Measurements from ENCODE around the gene TPP2. TPM values are rescaled to one million over a fixed set of nuclear protein-coding genes. Genes with fewer than 3 reads are reported as not detected.

The TPP2 gene
- total RNA-seq, 4 donors from 2014 or later: 77.3 to 229 (median 99.1) TPM

GRCh38 chr13:102631198-102631597 lies 34.4 kb downstream of the TPP2 start:
- WGBS, 2 donors: 42 to 44% methylated on average over 2 of the region's 2 CpGs
- Histone ChIP-seq H3K27ac (no peak overlapping the region), H3K36me3 (peaks cover 24 to 45% of the 10 kb centered on the region in 2 donors), H3K27me3 (no peaks in the 10 kb centered on the region), H3K4me3 (replicated peaks in 1 of 3) (no peak overlapping the region), H3K9me3 (no peaks in the 10 kb centered on the region), H3K4me1 (no peaks in the 10 kb centered on the region)
- peak; percentile 40 to 45 for DNase-seq
- TF ChIP-seq CTCF (IDR thresholded peaks at IDR 0.05) (no peak), POLR2A (IDR thresholded peaks at IDR 0.05) (no peak)
- intact Hi-C loops (cut with DNase I): no loop called here

- H3K27me3 ChIP-seq: no peaks in the 10 kb centered on the region
- no peak overlapping the region for H3K27ac ChIP-seq
- 82 to 86% methylated on average over 3 of the region's 3 CpGs for WGBS, 2 donors
- intact Hi-C loops (cut with DNase I): no loop called here
- peaks cover 18 to 44% of the 10 kb centered on the region in 2 donors for H3K36me3 ChIP-seq
- TF ChIP-seq POLR2A (IDR thresholded peaks at IDR 0.05) (no peak), CTCF (IDR thresholded peaks at IDR 0.05) (no peak)
- no peak for DNase-seq
- peaks cover 9% of the 10 kb centered on the region in 2 donors for H3K4me1 ChIP-seq
- H3K4me3 ChIP-seq (replicated peaks in 1 of 3): no peak overlapping the region
- H3K9me3 ChIP-seq: no peaks in the 10 kb centered on the region
Observed at GRCh38 chr13:102638741-102639140, 42.0 kb downstream of the TPP2 start.

DNA sequence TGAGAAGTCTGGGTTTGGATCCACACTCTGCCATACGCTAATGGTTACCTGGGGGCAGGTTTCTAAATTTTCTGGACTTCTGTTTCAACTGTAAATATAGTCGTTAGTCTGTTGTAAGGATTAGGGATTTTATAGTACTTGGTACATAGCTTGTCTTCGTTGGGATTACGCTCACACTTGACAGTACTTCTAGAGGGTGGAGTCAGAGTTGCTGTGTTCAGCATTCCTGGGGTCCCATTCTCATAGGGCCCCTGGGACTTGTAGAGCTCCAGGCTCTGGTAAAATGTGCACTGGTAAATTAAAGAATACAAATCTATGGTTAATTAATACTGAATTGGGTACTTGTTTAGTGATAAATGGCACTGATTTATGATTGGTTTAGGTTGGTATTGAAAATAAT lies 45.2 kb downstream of the TPP2 start:
- H3K27ac ChIP-seq: no peak overlapping the region
- intact Hi-C loops (cut with DNase I): no loop called here
- TF ChIP-seq POLR2A (IDR thresholded peaks at IDR 0.05) (no peak), CTCF (IDR thresholded peaks at IDR 0.05) (no peak)
- H3K9me3 ChIP-seq: no peaks in the 10 kb centered on the region
- no peaks in the 10 kb centered on the region for H3K27me3 ChIP-seq
- DNase-seq: no peak
- no peak overlapping the region for H3K4me3 ChIP-seq (replicated peaks in 1 of 3)
- 71 to 90% methylated on average over 4 of the region's 4 CpGs for WGBS, 2 donors
- peaks cover 20 to 38% of the 10 kb centered on the region in 2 donors for H3K36me3 ChIP-seq
- H3K4me1 ChIP-seq: peaks cover 9% of the 10 kb centered on the region in 2 donors

DNA sequence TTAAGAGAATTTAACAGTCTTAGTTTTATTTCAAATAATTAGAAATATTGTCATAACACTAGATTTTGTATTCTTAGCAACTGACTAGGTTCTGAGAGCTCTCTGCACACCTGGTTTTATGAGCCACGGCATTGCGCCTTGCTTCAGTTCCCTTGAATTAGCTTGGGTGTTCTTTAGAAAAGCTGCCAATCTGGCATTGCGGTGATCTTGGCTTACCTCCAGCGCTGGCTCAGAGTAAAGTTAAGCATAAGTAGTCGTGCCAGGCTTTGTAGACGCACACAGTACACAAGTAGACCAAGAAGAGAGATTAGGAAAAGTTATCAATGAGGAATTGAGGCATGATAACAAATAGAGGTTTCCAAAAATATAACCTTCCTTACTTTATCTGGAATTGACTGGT lies 45.7 kb downstream of the TPP2 start:
- 26 to 29% methylated on average over 6 of the region's 6 CpGs for whole genome bisulfite sequencing, 2 donors
- Histone ChIP-seq H3K27ac (peak overlapping the region in 1 of 3 donors; percentile 17), H3K4me3 (replicated peaks in 1 of 3) (no peak overlapping the region), H3K36me3 (peaks cover 25 to 38% of the 10 kb centered on the region in 2 donors), H3K27me3 (no peaks in the 10 kb centered on the region), H3K9me3 (no peaks in the 10 kb centered on the region), H3K4me1 (peaks cover 9% of the 10 kb centered on the region in 2 donors)
- TF ChIP-seq POLR2A (IDR thresholded peaks at IDR 0.05): no peak
- TF ChIP-seq CTCF (IDR thresholded peaks at IDR 0.05): no peak
- intact Hi-C loops (cut with DNase I): no loop called here
- DNase-seq: peak; percentile 95 to 96

- Histone ChIP-seq H3K4me3 (replicated peaks in 1 of 3) (no peak overlapping the region), H3K4me1 (peaks cover 9% of the 10 kb centered on the region in 2 donors), H3K36me3 (peaks cover 30 to 35% of the 10 kb centered on the region in 2 donors), H3K27ac (no peak overlapping the region), H3K9me3 (no peaks in the 10 kb centered on the region), H3K27me3 (no peaks in the 10 kb centered on the region)
- no peak for TF ChIP-seq CTCF (IDR thresholded peaks at IDR 0.05)
- no peak for TF ChIP-seq POLR2A (IDR thresholded peaks at IDR 0.05)
- intact Hi-C loops (cut with DNase I): no loop called here
- DNase-seq: no peak
- 97 to 100% methylated on average over 1 of the region's 1 CpG for WGBS, 2 donors
Observed at GRCh38 chr13:102643656-102644055, 46.9 kb downstream of the TPP2 start.

Data from thyroid gland (tissue), 4 donors.